Panc1 (cell line): Measurements from ENCODE around the gene PPFIA4. TPM values are rescaled to one million over a fixed set of nuclear protein-coding genes. Genes with fewer than 3 reads are reported as not detected.

Experiments used
- ATAC-seq: fragments of 200-7000 bp; cut with Tn5 transposase; 2 replicates; pipeline ENCODE4 v1.9.1; 2020; ENCODE audit warnings: mild to moderate bottlenecking, moderate library complexity
- BruUV-seq: library from RNA; stranded (reverse); fragments of 400-500 nt; replicated peaks from 2 replicates; lab custom pipeline; 2021; lab: Mats Ljungman, UMichigan
- CTCF ChIA-PET: fragments of 300-600 bp; sonication (Branson Sonifier 250); formaldehyde crosslinking; loops from one replicate; lab custom pipeline; 2022; ENCODE audit warnings: antibody characterized with exemption; lab: Charles Lee
- POLR2A ChIA-PET: fragments of 300-600 bp; sonication (Branson Sonifier 250); formaldehyde crosslinking; loops from one replicate; lab custom pipeline; 2022; ENCODE audit warnings: antibody characterized with exemption; lab: Charles Lee
- DNase-seq: peaks from one replicate; pipeline ENCODE4 v3.0.0-alpha.2; 2010; ENCODE audit warnings: low read depth, low spot score
- H3K27ac ChIP-seq: 2 replicates; pipeline ENCODE4 v1.5.1; 2011; ENCODE audit warnings: mild to moderate bottlenecking, low read length, inconsistent platforms
- H3K27me3 ChIP-seq: fragments of 200-500 bp; sonication (Bioruptor generic); 2 replicates; pipeline ENCODE4 v1.6.0; 2014; ENCODE audit warnings: low read length, inconsistent platforms; ENCODE audit not compliant: control insufficient read depth, insufficient read depth
- H3K36me3 ChIP-seq: fragments of 200-500 bp; sonication (Bioruptor generic); 2 replicates; pipeline ENCODE4 v1.5.1; 2014; ENCODE audit warnings: inconsistent platforms, mild to moderate bottlenecking, low read length, moderate library complexity; ENCODE audit not compliant: control insufficient read depth, insufficient read depth
- H3K4me1 ChIP-seq: 2 replicates; pipeline ENCODE4 v1.5.1; 2011; ENCODE audit warnings: inconsistent platforms, mild to moderate bottlenecking, low read length, moderate library complexity; ENCODE audit not compliant: control insufficient read depth, insufficient read depth
- H3K4me3 ChIP-seq, 2 experiments: 2 replicates each; pipeline ENCODE4 v1.5.1; 2011 to 2012; ENCODE audit warnings: low read depth in 2 of 2, low read length in 2 of 2, mild to moderate bottlenecking in 2 of 2, inconsistent platforms in 1 of 2, moderate library complexity in 1 of 2
- H3K9me3 ChIP-seq: fragments of 200-500 bp; sonication (Bioruptor generic); 2 replicates; pipeline ENCODE4 v1.5.1; 2014; ENCODE audit warnings: low read depth, mild to moderate bottlenecking, inconsistent platforms, low read length, moderate library complexity; ENCODE audit not compliant: control insufficient read depth, insufficient read depth
- CTCF ChIP-seq: fragments of 450-650 bp; IDR thresholded peaks from 2 replicates; pipeline ENCODE4 v1.5.1; 2017; ENCODE audit warnings: mild to moderate bottlenecking
- POLR2AphosphoS5 ChIP-seq: IDR thresholded peaks from 2 replicates; pipeline ENCODE4 v1.6.1; 2012; ENCODE audit warnings: mild to moderate bottlenecking, low read depth, low read length, moderate library complexity
- REST ChIP-seq, 2 experiments: IDR thresholded peaks; 2 replicates each; pipeline ENCODE4 v1.6.1; 2011 to 2012; ENCODE audit warnings: low read depth in 2 of 2, control low read depth in 1 of 2, low read length in 1 of 2, mild to moderate bottlenecking in 1 of 2, moderate library complexity in 1 of 2; ENCODE audit not compliant: insufficient read depth in 1 of 2
- SIN3A ChIP-seq: IDR thresholded peaks from 2 replicates; pipeline ENCODE4 v1.6.1; 2012; ENCODE audit warnings: low read depth, mild to moderate bottlenecking, low read length, moderate library complexity, borderline replicate concordance; ENCODE audit not compliant: insufficient read depth
- TCF7L2 ChIP-seq: IDR thresholded peaks from 2 replicates; pipeline ENCODE4 v1.6.1; 2011; ENCODE audit warnings: mild to moderate bottlenecking, low read depth, low read length, inconsistent platforms
- in situ Hi-C: cut with HindIII; loops from 2 replicates; pipeline ENCODE4 v1.10.0; 2016; ENCODE audit warnings: low sequenced_read_pairs, low pct_unique_long_range_greater_than_20kb
- intact Hi-C: fragments of 100-400 bp; cut with micrococcal nuclease; formaldehyde crosslinking; loops from one replicate; pipeline ENCODE4 v1.10.0; 2022; ENCODE audit not compliant: unreplicated experiment
- total RNA-seq: library from RNA; stranded (reverse); gene quantifications from one replicate; pipeline ENCODE4 v1.2.1, GENCODE V29; 2021; ENCODE audit not compliant: unreplicated experiment

Gene PPFIA4
- total RNA-seq, 1 experiment from 2014 or later, result 1.9 TPM

DNA sequence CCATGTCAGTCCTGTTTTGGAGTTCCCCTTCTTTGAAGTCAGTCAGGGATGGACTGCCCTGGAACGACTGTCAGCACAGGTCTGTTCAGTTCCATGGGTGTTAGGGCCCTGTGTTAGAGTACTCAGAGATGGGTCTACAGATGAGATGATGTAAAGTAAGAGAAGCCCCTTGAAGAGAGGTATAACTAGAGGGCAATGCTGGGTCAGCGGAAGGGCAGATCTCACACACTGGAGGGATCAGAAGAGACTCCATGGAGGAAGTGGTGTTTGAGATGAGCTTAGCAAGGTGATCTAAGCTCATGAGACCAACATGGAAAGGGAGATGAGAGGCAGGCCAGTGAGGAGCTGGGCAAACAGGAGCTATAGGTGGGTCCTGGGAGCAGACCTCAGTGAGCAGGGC lies 7.6 kb downstream of the PPFIA4 start:
- Histone ChIP-seq H3K9me3 (no peaks in the 10 kb centered on the region), H3K27me3 (no peaks in the 10 kb centered on the region), H3K27ac (no peak overlapping the region), H3K4me3 (no peak overlapping the region), H3K36me3 (no peaks in the 10 kb centered on the region), H3K4me1 (no peaks in the 10 kb centered on the region)
- in situ Hi-C loops, result no loop called here
- ChIA-PET POLR2A (interaction anchor here (0.7 kb wide), 1 partner anchor 550 kb away, joined by 4 read pairs; no protein-coding TSS in a partner anchor), CTCF (interaction anchor here (1.3 kb wide), 1 partner anchor 235 kb away, joined by 4 read pairs; no protein-coding TSS in a partner anchor)
- BruUV-seq, result no TSS peak
- intact Hi-C loops, result no loop called here
- TF ChIP-seq SIN3A (no peak), POLR2AphosphoS5 (no peak), TCF7L2 (no peak), CTCF (no peak), REST (IDR thresholded peaks at IDR 0.05; ENCODE audit: insufficient read depth in 1 of 2, low read depth in 2 of 2, low read length in 1 of 2) (no peak)
- ATAC-seq (no peak), DNase-seq (no peak)

GRCh38 chr1:203034422-203035110 lies 8.3 kb downstream of the PPFIA4 start:
- CTCF ChIA-PET, result interaction anchor here (0.6 to 1.3 kb wide), 3 partner anchors 112 to 234 kb away, joined by 3 to 5 read pairs (median 4); no protein-coding TSS in a partner anchor
- H3K9me3 ChIP-seq, result no peaks in the 10 kb centered on the region
- intact Hi-C loops (loop anchor here (5.0 kb wide), 1 partner anchor 83 kb away; no protein-coding TSS in a partner anchor), in situ Hi-C loops (no loop called here)
- no peaks in the 10 kb centered on the region for H3K27me3 ChIP-seq
- no peak for DNase-seq
- H3K36me3 ChIP-seq, result no peaks in the 10 kb centered on the region
- TF ChIP-seq SIN3A, result no peak
- TF ChIP-seq POLR2AphosphoS5, result no peak
- no peak for TF ChIP-seq CTCF
- no peak for TF ChIP-seq TCF7L2
- TF ChIP-seq REST (IDR thresholded peaks at IDR 0.05; ENCODE audit: insufficient read depth in 1 of 2, low read depth in 2 of 2, low read length in 1 of 2), result no peak
- POLR2A ChIA-PET, result interaction anchor here (0.6 to 0.7 kb wide), 2 partner anchors 14 to 549 kb away, joined by 4 to 8 read pairs; no protein-coding TSS in a partner anchor
- BruUV-seq, result no TSS peak
- H3K27ac ChIP-seq, result no peak overlapping the region
- no peak for ATAC-seq
- H3K4me1 ChIP-seq, result no peaks in the 10 kb centered on the region
- H3K4me3 ChIP-seq, result no peak overlapping the region
